HepG2 (cell line): ENCODE measurements around the gene ERF. TPM values are rescaled to one million over a fixed set of nuclear protein-coding genes. Genes with fewer than 3 reads are reported as not detected.

ENCODE experiments used
- AHR ChIP-seq: IDR thresholded peaks from 2 replicates; pipeline ENCODE4 v1.6.1; 2018; ENCODE audit warnings: missing genetic modification reagents, missing compliant biosample characterization
- CHD2 ChIP-seq: IDR thresholded peaks from 2 replicates; pipeline ENCODE4 v1.6.1; 2011; ENCODE audit warnings: low read depth, low read length, improper control_type of control experiment
- FOXM1 ChIP-seq: sonication (generic); formaldehyde crosslinking; IDR thresholded peaks from 2 replicates; pipeline ENCODE4 v1.5.0; 2020; ENCODE audit warnings: missing genetic modification reagents
- GABPB1 ChIP-seq: IDR thresholded peaks from 2 replicates; pipeline ENCODE4 v1.6.1; 2016; ENCODE audit warnings: mild to moderate bottlenecking, missing genetic modification reagents, moderate library complexity, missing compliant biosample characterization
- GATAD1 ChIP-seq: IDR thresholded peaks from 2 replicates; pipeline ENCODE4 v1.6.1; 2016; ENCODE audit warnings: missing genetic modification reagents, missing compliant biosample characterization
- GATAD2A ChIP-seq: IDR thresholded peaks from 2 replicates; pipeline ENCODE4 v1.6.1; 2016
- HOXA5 ChIP-seq: sonication (generic); formaldehyde crosslinking; IDR thresholded peaks from 2 replicates; pipeline ENCODE4 v1.4.0; 2020; ENCODE audit warnings: missing genetic modification reagents
- KMT2B ChIP-seq: IDR thresholded peaks from 2 replicates; pipeline ENCODE4 v1.6.1; 2016; ENCODE audit warnings: missing genetic modification reagents, missing compliant biosample characterization
- MTF1 ChIP-seq: sonication (generic); formaldehyde crosslinking; IDR thresholded peaks from 2 replicates; pipeline ENCODE4 v1.5.0; 2020; ENCODE audit warnings: missing genetic modification reagents
- PCBP2 ChIP-seq: fragments of 200-400 bp; formaldehyde crosslinking; optimal IDR thresholded peaks from 2 replicates; pipeline ENCODE3; 2018; ENCODE audit warnings: low read length, low read depth; ENCODE audit not compliant: poor library complexity, severe bottlenecking
- REPIN1 ChIP-seq: sonication (generic); formaldehyde crosslinking; IDR thresholded peaks from 2 replicates; pipeline ENCODE4 v1.8.0; 2022; ENCODE audit warnings: missing genetic modification reagents, low read depth, mild to moderate bottlenecking, borderline replicate concordance
- RFXAP ChIP-seq: sonication (generic); formaldehyde crosslinking; IDR thresholded peaks from 2 replicates; pipeline ENCODE4 v1.4.0; 2020; ENCODE audit warnings: missing genetic modification reagents, borderline replicate concordance
- RXRB ChIP-seq: IDR thresholded peaks from 2 replicates; pipeline ENCODE4 v1.6.1; 2016; ENCODE audit warnings: borderline replicate concordance, missing genetic modification reagents, missing compliant biosample characterization
- SMAD1 ChIP-seq: sonication (generic); formaldehyde crosslinking; IDR thresholded peaks from 2 replicates; pipeline ENCODE4 v1.4.0; 2020; ENCODE audit warnings: missing genetic modification reagents, low read depth, mild to moderate bottlenecking, borderline replicate concordance
- SNAPC2 ChIP-seq: sonication (generic); formaldehyde crosslinking; IDR thresholded peaks from 2 replicates; pipeline ENCODE4 v1.8.1; 2022; ENCODE audit warnings: mild to moderate bottlenecking, missing genetic modification reagents
- ZNF3 ChIP-seq: IDR thresholded peaks from 2 replicates; pipeline ENCODE4 v1.7.0; 2017; ENCODE audit warnings: inconsistent platforms
- ZNF629 ChIP-seq: sonication (generic); formaldehyde crosslinking; conservative IDR thresholded peaks from 2 replicates; pipeline ENCODE4 v1.5.0; 2020; ENCODE audit warnings: missing genetic modification reagents
- ZNF747 ChIP-seq: sonication (generic); formaldehyde crosslinking; IDR thresholded peaks from 2 replicates; pipeline ENCODE4 v1.8.1; 2023; ENCODE audit warnings: missing genetic modification reagents, mild to moderate bottlenecking, borderline replicate concordance
- polyA plus RNA-seq, 8 experiments: library from polyadenylated mRNA; depleted of rRNA in 3 of 8; stranded (reverse) in 7 of 8; unstranded in 1 of 8; fragments of >200 nt; fragmentation: Illumina TruSeq in 4 of 8; extraction: Trizol in 4 of 8; gene quantifications; 2 replicates each; pipeline versions ENCODE4 v1.2.1 to v1.2.3, GENCODE V29; 2011 to 2016; ENCODE audit warnings: low read depth in 4 of 8, missing spikeins in 1 of 8, mixed read lengths in 1 of 8; ENCODE audit not compliant: insufficient read depth in 1 of 8
- total RNA-seq, 5 experiments: library from RNA; depleted of rRNA; stranded (reverse); fragments of >200 nt; fragmentation: Illumina TruSeq; extraction: Trizol; gene quantifications; 2 replicates each; pipeline ENCODE4 v1.2.3, GENCODE V29; 2016; ENCODE audit warnings: low read depth in 1 of 5
- TF ChIP-seq, protein P1 (sequence below): sonication (generic); formaldehyde crosslinking; IDR thresholded peaks from 2 replicates; pipeline ENCODE4 v1.5.0; 2020; ENCODE audit warnings: missing genetic modification reagents
- TF ChIP-seq, protein P2 (sequence below): sonication (generic); formaldehyde crosslinking; IDR thresholded peaks from 2 replicates; pipeline ENCODE4 v1.4.0; 2020; ENCODE audit warnings: missing genetic modification reagents
- TF ChIP-seq, protein P3 (sequence below): sonication (generic); formaldehyde crosslinking; conservative IDR thresholded peaks from 2 replicates; pipeline ENCODE4 v1.8.1; 2023; ENCODE audit warnings: missing genetic modification reagents

The ERF gene
- total and polyA plus RNA-seq, 2 of the 13 experiments (the other 11 are each of a cell fraction or from before 2014, with no cell fraction given) = 67.1 to 69.9 TPM

DNA sequence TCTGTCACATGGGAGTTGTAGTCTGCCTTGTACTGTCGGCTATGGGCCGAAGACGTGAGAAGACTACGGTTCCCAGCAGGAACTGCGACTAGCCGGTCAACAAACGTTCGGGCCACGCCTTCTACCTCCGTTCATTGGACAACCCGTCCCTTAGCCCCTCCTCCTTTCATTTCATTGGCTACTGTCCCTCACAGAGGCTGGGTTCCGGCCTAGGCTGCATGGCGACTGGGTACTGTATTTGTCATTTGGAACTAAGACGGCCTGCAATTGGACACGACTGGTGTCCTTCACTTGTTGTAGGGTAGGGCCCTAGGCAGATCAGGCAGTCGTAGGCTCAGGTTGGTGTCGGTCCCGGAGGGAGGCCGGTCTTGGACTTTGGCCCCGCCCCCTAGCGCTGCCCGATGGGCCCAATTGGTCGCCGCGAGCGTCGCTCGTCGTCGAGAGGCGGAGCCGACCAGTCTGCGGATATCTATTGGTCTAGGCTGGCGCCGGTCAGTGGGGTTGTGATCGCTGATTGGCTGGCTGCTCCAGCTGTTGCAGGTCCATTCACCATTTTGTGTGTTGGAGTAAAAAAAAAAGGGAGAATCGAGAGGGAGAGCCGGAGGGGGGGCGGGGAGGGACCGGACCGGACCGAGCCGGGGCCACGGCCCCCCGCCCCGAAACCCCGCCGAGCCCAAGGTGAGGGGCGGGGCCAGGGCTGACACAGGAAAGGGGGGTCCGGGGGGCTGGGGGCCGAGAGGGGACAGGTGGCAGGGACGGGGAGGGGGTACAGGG, 14.0 kb upstream of the ERF start, which contains the start of gene CIC (continued):
- TF ChIP-seq CHD2 (peak; percentile 76), ZNF629 (CRISPR knock-in tag) (no peak), KMT2B (CRISPR knock-in tag) (no peak; the same call in 1 of the 2 replicates), ZNF747 (CRISPR knock-in tag) (no peak), FOXM1 (CRISPR knock-in tag) (no peak), HOXA5 (CRISPR knock-in tag) (no peak), AHR (CRISPR knock-in tag) (no peak), RFXAP (CRISPR knock-in tag) (no peak), SNAPC2 (CRISPR knock-in tag) (0 out of 2 replicates have a peak, but pooled peaks have one; percentile 17), ZNF3 (CRISPR knock-in tag) (peak; percentile 84), MTF1 (no peak), REPIN1 (0 out of 2 replicates have a peak, but pooled peaks have one; percentile 14), PCBP2 (no peak), GATAD2A (CRISPR knock-in tag) (no peak), GATAD1 (peak; percentile 75; the same call in 1 of the 2 replicates), SMAD1 (peak; percentile 19; the same call in 1 of the 2 replicates), GABPB1 (CRISPR knock-in tag) (peak; percentile 93), RXRB (no peak)
- TF ChIP-seq, protein P1, sequence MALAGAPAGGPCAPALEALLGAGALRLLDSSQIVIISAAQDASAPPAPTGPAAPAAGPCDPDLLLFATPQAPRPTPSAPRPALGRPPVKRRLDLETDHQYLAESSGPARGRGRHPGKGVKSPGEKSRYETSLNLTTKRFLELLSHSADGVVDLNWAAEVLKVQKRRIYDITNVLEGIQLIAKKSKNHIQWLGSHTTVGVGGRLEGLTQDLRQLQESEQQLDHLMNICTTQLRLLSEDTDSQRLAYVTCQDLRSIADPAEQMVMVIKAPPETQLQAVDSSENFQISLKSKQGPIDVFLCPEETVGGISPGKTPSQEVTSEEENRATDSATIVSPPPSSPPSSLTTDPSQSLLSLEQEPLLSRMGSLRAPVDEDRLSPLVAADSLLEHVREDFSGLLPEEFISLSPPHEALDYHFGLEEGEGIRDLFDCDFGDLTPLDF (CRISPR knock-in tag) = no peak
- TF ChIP-seq, protein P2, sequence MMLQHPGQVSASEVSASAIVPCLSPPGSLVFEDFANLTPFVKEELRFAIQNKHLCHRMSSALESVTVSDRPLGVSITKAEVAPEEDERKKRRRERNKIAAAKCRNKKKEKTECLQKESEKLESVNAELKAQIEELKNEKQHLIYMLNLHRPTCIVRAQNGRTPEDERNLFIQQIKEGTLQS = no peak
- TF ChIP-seq, protein P3, sequence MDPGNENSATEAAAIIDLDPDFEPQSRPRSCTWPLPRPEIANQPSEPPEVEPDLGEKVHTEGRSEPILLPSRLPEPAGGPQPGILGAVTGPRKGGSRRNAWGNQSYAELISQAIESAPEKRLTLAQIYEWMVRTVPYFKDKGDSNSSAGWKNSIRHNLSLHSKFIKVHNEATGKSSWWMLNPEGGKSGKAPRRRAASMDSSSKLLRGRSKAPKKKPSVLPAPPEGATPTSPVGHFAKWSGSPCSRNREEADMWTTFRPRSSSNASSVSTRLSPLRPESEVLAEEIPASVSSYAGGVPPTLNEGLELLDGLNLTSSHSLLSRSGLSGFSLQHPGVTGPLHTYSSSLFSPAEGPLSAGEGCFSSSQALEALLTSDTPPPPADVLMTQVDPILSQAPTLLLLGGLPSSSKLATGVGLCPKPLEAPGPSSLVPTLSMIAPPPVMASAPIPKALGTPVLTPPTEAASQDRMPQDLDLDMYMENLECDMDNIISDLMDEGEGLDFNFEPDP = no peak
